OCI-LY1 (cell line): ENCODE results near the gene NFYC.

ENCODE experiments used
- H2AFZ ChIP-seq: fragments of 200-600 bp; sonication (generic), shearing (Covaris generic); 2 replicates; pipeline ENCODE4 v1.6.0; 2014; ENCODE audit warnings: antibody characterized with exemption, mild to moderate bottlenecking, low read length
- H3F3A ChIP-seq: fragments of 200-600 bp; sonication (generic), shearing (Covaris generic); 2 replicates; pipeline ENCODE4 v1.6.0; 2014; ENCODE audit warnings: mild to moderate bottlenecking, antibody characterized with exemption, low read length, moderate library complexity; ENCODE audit not compliant: insufficient read depth
- H3K27ac ChIP-seq: fragments of 200-600 bp; sonication (generic); 2 replicates; pipeline ENCODE4 v1.5.1; 2014; ENCODE audit warnings: low read length, mixed run types, mild to moderate bottlenecking, low read depth; ENCODE audit not compliant: poor library complexity, severe bottlenecking
- H3K27me3 ChIP-seq: fragments of 200-600 bp; sonication (generic); 2 replicates; pipeline ENCODE4 v1.6.0; 2014; ENCODE audit warnings: antibody characterized with exemption, mild to moderate bottlenecking, low read length, moderate library complexity; ENCODE audit not compliant: insufficient read depth
- H3K36me3 ChIP-seq: fragments of 200-600 bp; sonication (generic); 2 replicates; pipeline ENCODE4 v1.6.1; 2014; ENCODE audit warnings: mild to moderate bottlenecking, antibody characterized with exemption, low read length, moderate library complexity, mixed read lengths; ENCODE audit not compliant: insufficient read depth
- H3K4me1 ChIP-seq: fragments of 200-600 bp; sonication (generic); 2 replicates; pipeline ENCODE4 v1.5.1; 2014; ENCODE audit warnings: mild to moderate bottlenecking, low read length, moderate library complexity; ENCODE audit not compliant: insufficient read depth, severe bottlenecking
- H3K4me2 ChIP-seq: fragments of 200-600 bp; sonication (generic), shearing (Covaris generic); 2 replicates; pipeline ENCODE4 v1.6.1; 2014; ENCODE audit warnings: low read length
- H3K4me3 ChIP-seq: fragments of 200-600 bp; sonication (generic); 2 replicates; pipeline ENCODE4 v1.5.1; 2014; ENCODE audit warnings: low read length, low read depth, mild to moderate bottlenecking, mixed read lengths; ENCODE audit not compliant: poor library complexity, severe bottlenecking
- H3K79me2 ChIP-seq: fragments of 200-600 bp; shearing (Covaris generic); 2 replicates; pipeline ENCODE4 v1.6.1; 2016; ENCODE audit warnings: mixed run types, low read length, mixed read lengths; ENCODE audit not compliant: insufficient read depth
- H3K9ac ChIP-seq: fragments of 200-600 bp; sonication (generic), shearing (Covaris generic); 2 replicates; pipeline ENCODE4 v1.6.1; 2014; ENCODE audit warnings: mild to moderate bottlenecking, low read length, mixed read lengths
- H3K9me2 ChIP-seq: fragments of 200-600 bp; sonication (generic), shearing (Covaris generic); 2 replicates; pipeline ENCODE4 v1.6.1; 2014; ENCODE audit warnings: low read depth, mild to moderate bottlenecking, low read length, mixed read lengths
- H3K9me3 ChIP-seq: fragments of 200-600 bp; shearing (Covaris generic); 2 replicates; pipeline ENCODE4 v1.6.1; 2014; ENCODE audit warnings: low read length, mixed read lengths
- H4K20me1 ChIP-seq: fragments of 200-600 bp; sonication (generic), shearing (Covaris generic); 2 replicates; pipeline ENCODE4 v1.6.0; 2016; ENCODE audit warnings: mild to moderate bottlenecking, low read length; ENCODE audit not compliant: insufficient read depth
- EZH2 ChIP-seq: fragments of 200-600 bp; sonication (generic), shearing (Covaris generic); IDR thresholded peaks from 2 replicates; pipeline ENCODE4 v1.8.0; 2017; ENCODE audit warnings: borderline replicate concordance, mixed run types, mild to moderate bottlenecking, antibody characterized with exemption, low read length, moderate library complexity, mixed read lengths
- TF ChIP-seq, protein P1 (sequence below): fragments of 200-600 bp; sonication (generic), shearing (Covaris generic); IDR thresholded peaks from 2 replicates; pipeline ENCODE4 v1.5.1; 2017; ENCODE audit warnings: mild to moderate bottlenecking, antibody characterized with exemption, low read length, moderate library complexity, mixed read lengths

Gene NFYC

GRCh38 chr1:40785446-40785845 lies 93.9 kb downstream of the NFYC start:
- no peaks in the 10 kb centered on the region for H4K20me1 ChIP-seq
- H3K27ac ChIP-seq = no peak overlapping the region
- H3F3A ChIP-seq = no peaks in the 10 kb centered on the region
- H3K4me1 ChIP-seq = no peaks in the 10 kb centered on the region
- no peak overlapping the region for H2AFZ ChIP-seq
- H3K4me2 ChIP-seq = no peak overlapping the region
- no peaks in the 10 kb centered on the region for H3K79me2 ChIP-seq
- H3K9me2 ChIP-seq = no peaks in the 10 kb centered on the region
- peaks cover 3% of the 10 kb centered on the region; the same call in 1 of the 2 replicates for H3K27me3 ChIP-seq
- no peak overlapping the region for H3K4me3 ChIP-seq
- H3K36me3 ChIP-seq = no peaks in the 10 kb centered on the region
- no peak for TF ChIP-seq EZH2
- TF ChIP-seq, protein P1, sequence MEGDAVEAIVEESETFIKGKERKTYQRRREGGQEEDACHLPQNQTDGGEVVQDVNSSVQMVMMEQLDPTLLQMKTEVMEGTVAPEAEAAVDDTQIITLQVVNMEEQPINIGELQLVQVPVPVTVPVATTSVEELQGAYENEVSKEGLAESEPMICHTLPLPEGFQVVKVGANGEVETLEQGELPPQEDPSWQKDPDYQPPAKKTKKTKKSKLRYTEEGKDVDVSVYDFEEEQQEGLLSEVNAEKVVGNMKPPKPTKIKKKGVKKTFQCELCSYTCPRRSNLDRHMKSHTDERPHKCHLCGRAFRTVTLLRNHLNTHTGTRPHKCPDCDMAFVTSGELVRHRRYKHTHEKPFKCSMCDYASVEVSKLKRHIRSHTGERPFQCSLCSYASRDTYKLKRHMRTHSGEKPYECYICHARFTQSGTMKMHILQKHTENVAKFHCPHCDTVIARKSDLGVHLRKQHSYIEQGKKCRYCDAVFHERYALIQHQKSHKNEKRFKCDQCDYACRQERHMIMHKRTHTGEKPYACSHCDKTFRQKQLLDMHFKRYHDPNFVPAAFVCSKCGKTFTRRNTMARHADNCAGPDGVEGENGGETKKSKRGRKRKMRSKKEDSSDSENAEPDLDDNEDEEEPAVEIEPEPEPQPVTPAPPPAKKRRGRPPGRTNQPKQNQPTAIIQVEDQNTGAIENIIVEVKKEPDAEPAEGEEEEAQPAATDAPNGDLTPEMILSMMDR = no peak
- H3K9ac ChIP-seq = no peak overlapping the region
- no peaks in the 10 kb centered on the region for H3K9me3 ChIP-seq

GRCh38 chr1:40786171-40786994 lies 94.9 kb downstream of the NFYC start:
- no peaks in the 10 kb centered on the region for H3K9me2 ChIP-seq
- H3K4me2 ChIP-seq = no peak overlapping the region
- H3K4me1 ChIP-seq = no peaks in the 10 kb centered on the region
- no peak overlapping the region for H3K4me3 ChIP-seq
- no peaks in the 10 kb centered on the region for H4K20me1 ChIP-seq
- no peak overlapping the region for H2AFZ ChIP-seq
- no peaks in the 10 kb centered on the region for H3K9me3 ChIP-seq
- H3F3A ChIP-seq = no peaks in the 10 kb centered on the region
- H3K9ac ChIP-seq = no peak overlapping the region
- no peaks in the 10 kb centered on the region for H3K79me2 ChIP-seq
- peaks cover 3% of the 10 kb centered on the region; the same call in 1 of the 2 replicates for H3K27me3 ChIP-seq
- TF ChIP-seq, protein P1 = no peak
- TF ChIP-seq EZH2 = no peak
- H3K27ac ChIP-seq = no peak overlapping the region
- no peaks in the 10 kb centered on the region for H3K36me3 ChIP-seq

DNA sequence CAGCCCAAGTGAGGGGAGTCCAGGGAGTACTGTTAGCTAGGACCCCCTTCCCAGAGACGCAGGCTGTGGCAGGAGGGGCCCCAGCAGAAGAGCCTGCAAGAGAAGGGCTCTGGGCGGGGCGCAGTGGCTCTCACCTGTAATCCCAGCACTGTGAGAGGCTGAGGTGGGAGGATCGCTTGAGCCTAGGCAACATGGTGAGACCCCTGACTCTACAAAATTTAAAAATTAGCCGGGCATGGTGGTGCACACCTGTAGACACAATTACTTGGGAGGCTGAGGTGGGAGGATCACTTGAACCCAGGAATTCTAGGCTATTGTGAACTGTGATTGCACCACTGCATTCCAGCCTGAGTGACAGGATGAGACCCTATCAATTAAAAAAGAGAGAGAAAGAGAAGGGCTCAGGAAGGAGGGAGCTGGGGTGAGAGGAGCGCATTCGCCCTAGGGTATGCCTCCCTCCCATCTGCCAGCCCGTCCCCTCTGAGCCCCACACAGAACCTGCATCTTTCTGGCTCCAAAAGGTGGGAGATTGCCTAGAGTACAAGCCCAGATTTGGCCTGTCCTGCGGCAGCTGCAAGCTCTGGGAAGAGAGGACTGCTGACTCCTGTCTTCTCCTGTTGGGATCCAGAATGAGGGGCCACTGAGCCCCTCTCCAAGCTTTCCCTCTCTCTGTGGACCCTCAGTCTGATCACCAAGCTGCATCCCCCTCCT lies 95.6 kb downstream of the NFYC start:
- TF ChIP-seq, protein P1 = no peak
- no peak for TF ChIP-seq EZH2
- H2AFZ ChIP-seq = no peak overlapping the region
- no peaks in the 10 kb centered on the region for H4K20me1 ChIP-seq
- H3K9me3 ChIP-seq = no peaks in the 10 kb centered on the region
- no peaks in the 10 kb centered on the region for H3F3A ChIP-seq
- H3K4me3 ChIP-seq = no peak overlapping the region
- H3K79me2 ChIP-seq = no peaks in the 10 kb centered on the region
- H3K9ac ChIP-seq = no peak overlapping the region
- no peak overlapping the region for H3K4me2 ChIP-seq
- no peak overlapping the region for H3K27ac ChIP-seq
- H3K4me1 ChIP-seq = no peaks in the 10 kb centered on the region
- H3K9me2 ChIP-seq = no peaks in the 10 kb centered on the region
- no peaks in the 10 kb centered on the region for H3K36me3 ChIP-seq
- peaks cover 3% of the 10 kb centered on the region; the same call in 1 of the 2 replicates for H3K27me3 ChIP-seq
